RWPE2 (cell line): ENCODE data around the gene CITED4.

Experiments used
- ATAC-seq: fragments of 200-7000 bp; cut with Tn5 transposase; 3 replicates; pipeline ENCODE4 v1.9.1; 2021; ENCODE audit warnings: low read depth
- DNase-seq: peaks from one replicate; pipeline ENCODE4 v3.0.0-alpha.2; 2020; ENCODE audit warnings: low spot score
- H3K27ac ChIP-seq: fragments of 450-650 bp; 2 replicates; pipeline ENCODE4 v1.5.1; 2017; ENCODE audit warnings: mild to moderate bottlenecking; ENCODE audit not compliant: poor library complexity, severe bottlenecking
- H3K27me3 ChIP-seq: fragments of 250-450 bp; sonication (Bioruptor Pico); 2 replicates; pipeline ENCODE4 v1.5.1; 2021; ENCODE audit warnings: mild to moderate bottlenecking, moderate library complexity; ENCODE audit not compliant: insufficient read depth, poor library complexity, severe bottlenecking
- H3K36me3 ChIP-seq: fragments of 250-450 bp; sonication (Bioruptor Pico); 2 replicates; pipeline ENCODE4 v1.5.1; 2020; ENCODE audit warnings: low read depth, mild to moderate bottlenecking, moderate library complexity
- H3K4me1 ChIP-seq: fragments of 250-450 bp; sonication (Bioruptor Pico); 2 replicates; pipeline ENCODE4 v1.5.1; 2021; ENCODE audit warnings: mild to moderate bottlenecking, moderate library complexity; ENCODE audit not compliant: insufficient read depth, poor library complexity, severe bottlenecking
- H3K4me3 ChIP-seq: fragments of 250-450 bp; sonication (Bioruptor Pico); 2 replicates; pipeline ENCODE4 v1.5.1; 2021; ENCODE audit warnings: mild to moderate bottlenecking, moderate library complexity; ENCODE audit not compliant: severe bottlenecking
- H3K9me3 ChIP-seq: fragments of 250-450 bp; sonication (Bioruptor Pico); 2 replicates; pipeline ENCODE4 v1.5.1; 2021; ENCODE audit warnings: mild to moderate bottlenecking, moderate library complexity; ENCODE audit not compliant: severe bottlenecking
- TF ChIP-seq, protein P1 (sequence below): fragments of 450-650 bp; IDR thresholded peaks from one replicate; pipeline ENCODE4 v1.5.1; 2017; ENCODE audit warnings: mild to moderate bottlenecking, moderate library complexity; ENCODE audit not compliant: poor library complexity, severe bottlenecking

The CITED4 gene

DNA sequence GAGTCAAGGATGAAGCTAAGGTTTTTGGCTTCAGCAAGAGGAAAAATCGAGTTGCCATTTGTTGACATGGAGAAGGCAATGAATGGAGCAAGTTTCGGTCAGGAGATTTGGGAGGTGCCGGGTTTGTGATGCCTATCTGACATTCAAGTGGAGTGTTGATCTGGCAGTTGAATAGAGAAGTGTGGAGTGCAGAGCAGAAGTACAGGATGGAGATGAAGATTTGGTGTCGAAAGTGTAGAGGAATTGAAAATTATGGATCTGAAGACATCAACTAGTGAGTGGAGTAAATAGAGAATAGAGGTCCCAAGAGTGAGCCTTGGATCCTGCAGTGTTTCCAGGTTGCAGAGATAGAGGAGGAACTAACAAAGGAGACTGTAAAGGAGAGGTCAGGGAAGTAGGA lies 25.9 kb downstream of the CITED4 start:
- TF ChIP-seq, protein P1, sequence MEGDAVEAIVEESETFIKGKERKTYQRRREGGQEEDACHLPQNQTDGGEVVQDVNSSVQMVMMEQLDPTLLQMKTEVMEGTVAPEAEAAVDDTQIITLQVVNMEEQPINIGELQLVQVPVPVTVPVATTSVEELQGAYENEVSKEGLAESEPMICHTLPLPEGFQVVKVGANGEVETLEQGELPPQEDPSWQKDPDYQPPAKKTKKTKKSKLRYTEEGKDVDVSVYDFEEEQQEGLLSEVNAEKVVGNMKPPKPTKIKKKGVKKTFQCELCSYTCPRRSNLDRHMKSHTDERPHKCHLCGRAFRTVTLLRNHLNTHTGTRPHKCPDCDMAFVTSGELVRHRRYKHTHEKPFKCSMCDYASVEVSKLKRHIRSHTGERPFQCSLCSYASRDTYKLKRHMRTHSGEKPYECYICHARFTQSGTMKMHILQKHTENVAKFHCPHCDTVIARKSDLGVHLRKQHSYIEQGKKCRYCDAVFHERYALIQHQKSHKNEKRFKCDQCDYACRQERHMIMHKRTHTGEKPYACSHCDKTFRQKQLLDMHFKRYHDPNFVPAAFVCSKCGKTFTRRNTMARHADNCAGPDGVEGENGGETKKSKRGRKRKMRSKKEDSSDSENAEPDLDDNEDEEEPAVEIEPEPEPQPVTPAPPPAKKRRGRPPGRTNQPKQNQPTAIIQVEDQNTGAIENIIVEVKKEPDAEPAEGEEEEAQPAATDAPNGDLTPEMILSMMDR = no peak
- H3K4me3 ChIP-seq = no peak overlapping the region
- H3K9me3 ChIP-seq = no peaks in the 10 kb centered on the region
- no peaks in the 10 kb centered on the region for H3K4me1 ChIP-seq
- ATAC-seq (no peak), DNase-seq (no peak)
- H3K27ac ChIP-seq = no peak overlapping the region
- H3K36me3 ChIP-seq = no peaks in the 10 kb centered on the region
- no peaks in the 10 kb centered on the region for H3K27me3 ChIP-seq

GRCh38 chr1:40834968-40835545 lies 27.1 kb downstream of the CITED4 start:
- Histone ChIP-seq H3K36me3 (no peaks in the 10 kb centered on the region), H3K4me3 (no peak overlapping the region), H3K27ac (no peak overlapping the region), H3K9me3 (no peaks in the 10 kb centered on the region), H3K4me1 (no peaks in the 10 kb centered on the region), H3K27me3 (no peaks in the 10 kb centered on the region)
- DNase-seq (no peak), ATAC-seq (no peak)
- TF ChIP-seq, protein P1 = no peak

- Histone ChIP-seq H3K4me3 (no peak overlapping the region), H3K27me3 (no peaks in the 10 kb centered on the region), H3K27ac (no peak overlapping the region), H3K36me3 (no peaks in the 10 kb centered on the region), H3K4me1 (no peaks in the 10 kb centered on the region), H3K9me3 (no peaks in the 10 kb centered on the region)
- ATAC-seq (no peak), DNase-seq (no peak)
- TF ChIP-seq, protein P1 = no peak
These were observed 28.2 kb downstream of the CITED4 start for GRCh38 chr1:40833979-40834378.

DNA sequence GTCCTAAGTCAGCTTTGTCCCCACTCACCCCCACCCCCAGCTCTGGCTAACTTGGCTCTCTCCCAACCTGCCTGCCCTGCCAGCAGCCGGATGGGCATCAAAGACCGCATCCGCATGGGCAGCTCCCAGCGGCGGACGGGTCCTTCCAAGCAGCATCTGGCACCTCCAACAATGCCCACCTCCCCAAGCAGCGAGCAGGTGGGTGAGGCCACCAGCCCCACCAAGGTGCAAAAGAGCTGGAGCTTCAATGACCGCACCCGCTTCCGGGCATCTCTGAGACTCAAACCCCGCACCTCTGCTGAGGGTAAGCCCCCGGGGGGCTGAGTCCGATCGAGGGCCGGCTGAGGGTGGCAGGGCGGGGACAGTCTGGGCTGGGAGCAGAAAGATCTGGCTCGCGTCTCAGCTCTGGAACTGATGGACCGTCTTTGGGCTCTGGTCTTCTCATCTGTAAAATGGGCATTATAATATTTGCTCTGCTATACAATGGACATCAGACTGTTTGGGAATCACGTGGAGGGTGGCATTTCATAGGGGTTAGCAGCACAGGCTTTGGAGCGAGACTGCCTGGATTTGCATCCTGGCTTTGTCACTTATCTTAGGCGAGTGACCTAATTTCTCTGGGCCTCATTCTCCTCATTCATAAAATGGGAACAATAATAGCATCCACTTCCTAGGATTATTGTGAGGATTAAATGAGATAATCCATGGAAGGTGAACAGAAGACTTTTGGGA lies 31.0 kb downstream of the CITED4 start:
- Histone ChIP-seq H3K36me3 (no peaks in the 10 kb centered on the region), H3K4me1 (no peaks in the 10 kb centered on the region), H3K9me3 (no peaks in the 10 kb centered on the region), H3K27me3 (no peaks in the 10 kb centered on the region), H3K27ac (no peak overlapping the region), H3K4me3 (no peak overlapping the region)
- no peak for ATAC-seq
- DNase-seq = no peak
- TF ChIP-seq, protein P1 = no peak

DNA sequence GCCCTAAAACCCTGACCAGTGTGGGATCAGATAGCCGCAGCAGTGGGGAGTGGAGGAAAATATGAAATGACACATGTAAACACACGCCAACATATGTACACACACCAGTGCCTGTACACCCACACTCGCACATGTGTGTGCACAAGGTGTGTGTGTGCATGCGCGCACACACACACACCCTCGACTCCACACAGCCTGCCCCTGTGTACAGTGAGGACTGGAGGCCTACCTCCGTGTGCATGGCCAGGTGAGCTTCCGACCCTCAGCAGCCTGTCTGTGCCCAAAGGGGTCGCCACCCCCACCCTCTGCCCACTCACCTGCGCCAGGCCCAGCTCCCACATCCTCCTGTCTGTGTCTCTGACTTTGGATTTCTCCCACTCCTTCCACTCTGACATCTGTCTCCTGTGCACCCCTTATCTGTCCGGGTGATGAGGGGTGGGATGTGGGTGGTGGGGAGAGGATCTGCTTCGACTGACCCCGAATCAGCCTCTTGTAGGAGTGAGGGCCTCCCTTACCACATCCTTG lies 31.7 kb downstream of the CITED4 start:
- no peaks in the 10 kb centered on the region for H3K27me3 ChIP-seq

More for the DNA sequence above, 31.7 kb downstream of the CITED4 start:
- no peaks in the 10 kb centered on the region for H3K36me3 ChIP-seq
- DNase-seq (no peak), ATAC-seq (no peak)
- no peak overlapping the region for H3K4me3 ChIP-seq
- H3K27ac ChIP-seq = no peak overlapping the region
- no peaks in the 10 kb centered on the region for H3K4me1 ChIP-seq
- TF ChIP-seq, protein P1 = no peak
- no peaks in the 10 kb centered on the region for H3K9me3 ChIP-seq
